GM12873 (cell line): ENCODE measurements around the gene DLX1.

Source experiments
- CTCF ChIP-seq: IDR thresholded peaks from 2 replicates; pipeline ENCODE4 v1.5.1; 2012; ENCODE audit warnings: low read depth, mild to moderate bottlenecking, moderate library complexity, low read length, control low read depth; ENCODE audit not compliant: insufficient read depth; ENCODE audit errors: missing control alignments

Gene DLX1

GRCh38 chr2:172131713-172132555 lies 46.6 kb downstream of the DLX1 start:
- TF ChIP-seq CTCF, result no peak

GRCh38 chr2:172134270-172134669 lies 49.0 kb downstream of the DLX1 start:
- no peak for TF ChIP-seq CTCF

GRCh38 chr2:172135446-172135845 lies 50.1 kb downstream of the DLX1 start:
- TF ChIP-seq CTCF, result no peak

- TF ChIP-seq CTCF, result no peak
Observed at GRCh38 chr2:172137109-172137508, 51.8 kb downstream of the DLX1 start.

- no peak for TF ChIP-seq CTCF
Observed at GRCh38 chr2:172137943-172138342, 52.6 kb downstream of the DLX1 start.
